Measurements from ENCODE around the gene GMNN.

DNA sequence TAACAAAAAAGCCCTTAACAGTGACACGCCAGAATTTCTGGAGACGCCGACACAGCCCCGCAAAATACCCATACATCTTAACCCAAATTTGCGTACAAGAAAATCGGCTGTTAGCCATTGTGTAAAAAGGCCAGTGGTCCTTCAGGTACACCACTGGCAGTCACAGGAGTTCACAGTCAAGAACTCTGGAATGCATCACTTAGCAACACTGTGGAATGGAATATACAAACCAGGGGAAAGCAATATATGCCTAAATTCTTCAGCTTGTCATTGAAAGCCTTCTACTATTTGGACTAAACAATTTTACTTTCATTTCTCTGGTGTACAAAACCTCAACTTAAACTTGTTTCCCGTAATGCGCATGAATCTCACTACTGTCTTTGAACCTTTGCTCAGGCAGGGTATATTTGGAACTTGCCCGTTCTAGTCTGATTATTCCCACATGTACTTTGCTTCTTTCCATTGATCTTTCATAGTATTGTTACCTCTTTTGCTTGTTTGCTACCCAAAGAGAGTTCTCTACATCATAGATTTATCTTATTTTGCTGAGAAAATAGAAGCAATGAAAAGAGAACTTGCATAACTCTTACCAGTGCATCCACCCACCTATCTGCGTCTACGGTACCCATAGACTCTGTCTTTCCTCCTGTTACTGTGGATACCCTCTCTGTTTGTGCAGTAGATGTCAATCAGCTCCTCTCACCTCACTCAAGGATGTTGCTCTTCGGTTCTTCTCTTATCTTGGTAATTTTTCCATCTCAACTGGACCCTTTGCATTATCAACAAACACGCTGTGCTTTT, 24.2 kb downstream of the GMNN start, which contains the start of gene ARMH2:
- TF ChIP-seq CTCF (IDR thresholded peaks at IDR 0.05) (no peak), POLR2A (IDR thresholded peaks at IDR 0.05) (no peak)
